ENCODE data around the gene BTN3A1. TPM values are rescaled to one million over a fixed set of nuclear protein-coding genes. Genes with fewer than 3 reads are reported as not detected.

The BTN3A1 gene
- total RNA-seq, 1 experiment from 2014 or later, result 9.0 TPM

DNA sequence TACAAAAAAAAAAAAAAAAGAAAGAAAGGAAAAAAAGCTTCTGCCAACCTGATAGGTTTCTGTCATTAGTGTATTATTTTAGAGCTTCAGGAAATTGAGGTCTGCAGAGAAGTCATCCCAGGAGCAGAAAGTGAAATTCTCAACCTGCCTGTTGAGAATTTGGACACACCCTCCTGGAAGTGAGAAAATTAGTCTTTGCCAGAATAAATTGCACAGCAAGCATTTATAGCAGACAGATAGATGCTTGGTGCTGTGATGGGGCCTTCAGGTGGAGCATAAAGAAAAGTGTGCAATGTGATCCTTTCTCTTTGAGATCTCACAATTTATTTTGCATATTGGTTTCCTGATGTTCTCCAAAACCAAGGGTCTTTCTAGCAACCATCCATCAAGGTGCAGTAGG is 14.5 kb upstream of the BTN3A1 start (continued):
- no peak for TF ChIP-seq MAX (IDR thresholded peaks at IDR 0.05)
- no peak for TF ChIP-seq SP1 (IDR thresholded peaks at IDR 0.05; ENCODE audit: low read depth)

- H3K4me1 ChIP-seq (ENCODE audit: control insufficient read depth in 1 of 2, insufficient read depth in 2 of 2, low read length in 2 of 2), result peaks cover 8 to 17% of the 10 kb centered on the region in 2 experiments
- no TSS peak for BruUV-seq (replicated peaks)
- H3K9me2 ChIP-seq (ENCODE audit: insufficient read depth), result no peaks in the 10 kb centered on the region
- intact Hi-C loops (cut with micrococcal nuclease), result no loop called here
- no peak overlapping the region for H3K9ac ChIP-seq (ENCODE audit: low read length)
- H3K4me2 ChIP-seq (ENCODE audit: low read length), result no peak overlapping the region; the same call in 1 of the 2 replicates
- H3K4me3 ChIP-seq (replicated peaks in 1 of 2; ENCODE audit: low read depth in 1 of 2, low read length in 2 of 2), result no peak overlapping the region
- ChIA-PET RAD21 (ENCODE audit: low non-redundant PET in 1 of 2, low total read pairs in 2 of 2, uncharacterized antibody in 2 of 2, unreplicated experiment in 2 of 2) (no interaction called here), CTCF (no interaction called here), POLR2A (no interaction called here)
- H2AFZ ChIP-seq (ENCODE audit: low read depth, low read length, poor library complexity, severe bottlenecking), result no peak overlapping the region
- no peaks in the 10 kb centered on the region for H3K27me3 ChIP-seq (ENCODE audit: insufficient read depth, low read length)
- DNase-seq (ENCODE audit: low read depth, low spot score), result no peak
- H3K9me3 ChIP-seq (ENCODE audit: control insufficient read depth in 1 of 2, insufficient read depth in 1 of 2, low read depth in 1 of 2, low read length in 2 of 2), result no peaks in the 10 kb centered on the region
- H3K79me2 ChIP-seq (ENCODE audit: insufficient read depth, low read length), result no peaks in the 10 kb centered on the region
- no peak overlapping the region for H3K27ac ChIP-seq (ENCODE audit: low read depth, low read length)
- no peaks in the 10 kb centered on the region for H4K20me1 ChIP-seq (ENCODE audit: insufficient read depth)
- no peak for ATAC-seq
- TF ChIP-seq ZFX (IDR thresholded peaks at IDR 0.05) (no peak), FOSL1 (IDR thresholded peaks at IDR 0.05; ENCODE audit: low read depth) (no peak), MAX (IDR thresholded peaks at IDR 0.05) (no peak), CBX3 (IDR thresholded peaks at IDR 0.05; ENCODE audit: low read depth) (no peak), ZNF274 (IDR thresholded peaks at IDR 0.05; ENCODE audit: low read depth, low read length) (no peak), RAD21 (IDR thresholded peaks at IDR 0.05; ENCODE audit: low read depth) (no peak), CEBPB (IDR thresholded peaks at IDR 0.05; ENCODE audit: low read depth) (no peak), JUND (IDR thresholded peaks at IDR 0.05) (no peak), SIN3A (IDR thresholded peaks at IDR 0.05; ENCODE audit: low read depth) (no peak)
- H3K36me3 ChIP-seq (ENCODE audit: control insufficient read depth in 1 of 2, insufficient read depth in 2 of 2, low read length in 2 of 2), result peaks cover 0 to 4% of the 10 kb centered on the region in 2 experiments; a peak in 1 of 4 replicates
Measured at GRCh38 chr6:26388014-26388413, 14.1 kb upstream of the BTN3A1 start.

- Histone ChIP-seq H3K9me2 (ENCODE audit: insufficient read depth) (no peaks in the 10 kb centered on the region), H3K79me2 (ENCODE audit: insufficient read depth, low read length) (no peaks in the 10 kb centered on the region), H3K9ac (ENCODE audit: low read length) (no peak overlapping the region), H3K4me2 (ENCODE audit: low read length) (no peak overlapping the region), H2AFZ (ENCODE audit: low read depth, low read length, poor library complexity, severe bottlenecking) (no peak overlapping the region), H3K4me3 (replicated peaks in 1 of 2; ENCODE audit: low read depth in 1 of 2, low read length in 2 of 2) (no peak overlapping the region), H3K4me1 (ENCODE audit: control insufficient read depth in 1 of 2, insufficient read depth in 2 of 2, low read length in 2 of 2) (peaks cover 8 to 15% of the 10 kb centered on the region in 2 experiments), H3K9me3 (ENCODE audit: control insufficient read depth in 1 of 2, insufficient read depth in 1 of 2, low read depth in 1 of 2, low read length in 2 of 2) (no peaks in the 10 kb centered on the region), H3K27me3 (ENCODE audit: insufficient read depth, low read length) (no peaks in the 10 kb centered on the region), H3K36me3 (ENCODE audit: control insufficient read depth in 1 of 2, insufficient read depth in 2 of 2, low read length in 2 of 2) (peaks cover 0 to 4% of the 10 kb centered on the region in 2 experiments; a peak in 1 of 4 replicates), H4K20me1 (ENCODE audit: insufficient read depth) (no peaks in the 10 kb centered on the region), H3K27ac (ENCODE audit: low read depth, low read length) (no peak overlapping the region)
- intact Hi-C loops (cut with micrococcal nuclease), result no loop called here
- TF ChIP-seq EGR1 (IDR thresholded peaks at IDR 0.05; ENCODE audit: low read depth), result no peak
- TF ChIP-seq ZNF274 (IDR thresholded peaks at IDR 0.05; ENCODE audit: low read depth, low read length), result no peak
- TF ChIP-seq MAX (IDR thresholded peaks at IDR 0.05), result no peak
- no peak for TF ChIP-seq SP1 (IDR thresholded peaks at IDR 0.05; ENCODE audit: low read depth)
- RAD21 ChIA-PET (ENCODE audit: low non-redundant PET in 1 of 2, low total read pairs in 2 of 2, uncharacterized antibody in 2 of 2, unreplicated experiment in 2 of 2), result no interaction called here
- POLR2A ChIA-PET, result no interaction called here
- DNase-seq (ENCODE audit: low read depth, low spot score), result no peak
- BruUV-seq (replicated peaks), result no TSS peak
- ATAC-seq, result no peak
- CTCF ChIA-PET, result no interaction called here
Measured at GRCh38 chr6:26388441-26388840, 13.6 kb upstream of the BTN3A1 start.
